Hematopoietic multipotent progenitor cell treated with erythropoietin and hydrocortisone succinate and interleukin-3 and kit ligand, for 15 days (in vitro differentiated cells): Measurements from ENCODE around the gene CLHC1.
A peak's percentile ranks its signal among the peaks of the same experiment; 100 is the strongest.

ENCODE experiments used
- DNase-seq: peaks from one replicate; pipeline ENCODE4 v3.0.0-alpha.2; 2015; ENCODE audit warnings: low spot score

Gene CLHC1

GRCh38 chr2:55169359-55169758, 62.7 kb downstream of the CLHC1 start:
- DNase-seq: no peak

GRCh38 chr2:55168221-55169154, 63.6 kb downstream of the CLHC1 start:
- peak; percentile 53 for DNase-seq

GRCh38 chr2:55165626-55166025, 66.5 kb downstream of the CLHC1 start:
- DNase-seq: no peak

GRCh38 chr2:55164534-55165480, 67.3 kb downstream of the CLHC1 start:
- no peak for DNase-seq

GRCh38 chr2:55163941-55164390, 68.1 kb downstream of the CLHC1 start:
- no peak for DNase-seq

GRCh38 chr2:55163274-55163721, 68.8 kb downstream of the CLHC1 start:
- DNase-seq: no peak

GRCh38 chr2:55162284-55163006, 69.6 kb downstream of the CLHC1 start:
- no peak for DNase-seq

- DNase-seq: no peak
Observed at GRCh38 chr2:55161295-55162210, 70.5 kb downstream of the CLHC1 start.

- DNase-seq: no peak
Observed at GRCh38 chr2:55160422-55160821, 71.7 kb downstream of the CLHC1 start.

- DNase-seq: no peak
Observed at GRCh38 chr2:55159752-55160151, 72.3 kb downstream of the CLHC1 start.

GRCh38 chr2:55159037-55159651, 72.9 kb downstream of the CLHC1 start:
- DNase-seq: no peak

- DNase-seq: peak; percentile 11
Observed at GRCh38 chr2:55158111-55158814, 73.8 kb downstream of the CLHC1 start.

- peak; percentile 40 for DNase-seq
Observed at GRCh38 chr2:55157474-55157884, 74.6 kb downstream of the CLHC1 start.

GRCh38 chr2:55156984-55157383, 75.1 kb downstream of the CLHC1 start:
- DNase-seq: no peak

- DNase-seq: no peak
Observed at GRCh38 chr2:55156326-55156725, 75.8 kb downstream of the CLHC1 start.

GRCh38 chr2:55155764-55156281, 76.3 kb downstream of the CLHC1 start:
- no peak for DNase-seq

- DNase-seq: no peak
Observed at GRCh38 chr2:55155206-55155605, 76.9 kb downstream of the CLHC1 start.

- DNase-seq: no peak
Observed at GRCh38 chr2:55154525-55155030, 77.5 kb downstream of the CLHC1 start.
